Neuronal stem cell (in vitro differentiated cells): Measurements from ENCODE around the gene RASGEF1B.

ENCODE experiments used
- DNase-seq: peaks from one replicate; pipeline ENCODE4 v3.0.0-alpha.2; 2013; ENCODE audit warnings: low spot score
- H2AFZ ChIP-seq: one replicate; pipeline ENCODE4 v1.6.1; 2013; ENCODE audit warnings: mild to moderate bottlenecking, low read length, inconsistent platforms
- H2AK5ac ChIP-seq: 2 replicates; pipeline ENCODE4 v1.6.1; 2013; ENCODE audit warnings: low read depth, mild to moderate bottlenecking, inconsistent platforms, low read length, moderate library complexity, mixed read lengths
- H2BK120ac ChIP-seq: 2 replicates; pipeline ENCODE4 v1.6.1; 2013; ENCODE audit warnings: low read depth, mild to moderate bottlenecking, inconsistent platforms, low read length, moderate library complexity, mixed read lengths
- H2BK12ac ChIP-seq: one replicate; pipeline ENCODE4 v1.6.1; 2013; ENCODE audit warnings: low read length, inconsistent platforms
- H2BK15ac ChIP-seq: 2 replicates; pipeline ENCODE4 v1.6.1; 2013; ENCODE audit warnings: mild to moderate bottlenecking, low read length, inconsistent platforms, mixed read lengths
- H2BK5ac ChIP-seq: one replicate; pipeline ENCODE4 v1.6.1; 2013; ENCODE audit warnings: inconsistent platforms, mild to moderate bottlenecking, low read length, moderate library complexity
- H3K14ac ChIP-seq: one replicate; pipeline ENCODE4 v1.6.1; 2013; ENCODE audit warnings: low read length, inconsistent platforms
- H3K18ac ChIP-seq: 2 replicates; pipeline ENCODE4 v1.6.1; 2013; ENCODE audit warnings: low read length, inconsistent platforms
- H3K23ac ChIP-seq: 2 replicates; pipeline ENCODE4 v1.6.1; 2013; ENCODE audit warnings: low read depth, mild to moderate bottlenecking, mixed read lengths, low read length, inconsistent platforms; ENCODE audit not compliant: poor library complexity
- H3K27ac ChIP-seq: replicated peaks from 3 replicates; pipeline ENCODE4 v1.5.1; 2013; ENCODE audit warnings: low read length, inconsistent platforms
- H3K27me3 ChIP-seq, 3 experiments: 2 replicates each; pipeline ENCODE4 v1.6.1; 2013; ENCODE audit warnings: low read length in 3 of 3, mild to moderate bottlenecking in 2 of 3, inconsistent platforms in 1 of 3, low read depth in 1 of 3, mixed read lengths in 1 of 3, moderate library complexity in 1 of 3; ENCODE audit not compliant: control insufficient read depth in 3 of 3, insufficient read depth in 3 of 3
- H3K36me3 ChIP-seq, 2 donors: replicated peaks in 1 of 2; 2 replicates each; pipeline ENCODE4 v1.6.1; 2013; ENCODE audit warnings: low read length in 2 of 2; ENCODE audit not compliant: control insufficient read depth in 2 of 2, insufficient read depth in 2 of 2
- H3K4ac ChIP-seq: 2 replicates; pipeline ENCODE4 v1.6.1; 2013; ENCODE audit warnings: inconsistent platforms, mild to moderate bottlenecking, low read length, moderate library complexity
- H3K4me1 ChIP-seq, 2 donors: 1 replicate in 1 of 2; 2 replicates in 1 of 2; pipeline ENCODE4 v1.6.1; 2013; ENCODE audit warnings: low read length in 2 of 2, low read depth in 1 of 2; ENCODE audit not compliant: control insufficient read depth in 2 of 2, insufficient read depth in 1 of 2
- H3K4me2 ChIP-seq: one replicate; pipeline ENCODE4 v1.6.1; 2013; ENCODE audit warnings: mild to moderate bottlenecking, low read length, inconsistent platforms; ENCODE audit not compliant: insufficient read depth, poor library complexity, severe bottlenecking
- H3K4me3 ChIP-seq, 2 donors: 2 replicates each; pipeline ENCODE4 v1.5.1; 2013; ENCODE audit warnings: low read length in 2 of 2, mild to moderate bottlenecking in 2 of 2, inconsistent platforms in 1 of 2, moderate library complexity in 1 of 2
- H3K79me1 ChIP-seq: one replicate; pipeline ENCODE4 v1.6.1; 2013; ENCODE audit warnings: low read depth, mild to moderate bottlenecking, inconsistent platforms, low read length, moderate library complexity
- H3K9ac ChIP-seq: one replicate; pipeline ENCODE4 v1.6.1; 2013; ENCODE audit warnings: mild to moderate bottlenecking, low read depth, low read length, inconsistent platforms; ENCODE audit not compliant: poor library complexity
- H3K9me3 ChIP-seq, 2 donors: replicated peaks in 1 of 2; 2 replicates each; pipeline versions ENCODE3 to v1.6.1; 2013; ENCODE audit warnings: low read length in 2 of 2, mild to moderate bottlenecking in 2 of 2, inconsistent platforms in 1 of 2, low read depth in 1 of 2, mixed read lengths in 1 of 2, moderate library complexity in 1 of 2; ENCODE audit not compliant: control insufficient read depth in 2 of 2, insufficient read depth in 1 of 2
- H4K8ac ChIP-seq: one replicate; pipeline ENCODE4 v1.6.1; 2013; ENCODE audit warnings: low read depth, mild to moderate bottlenecking, inconsistent platforms, low read length, moderate library complexity
- H4K91ac ChIP-seq: one replicate; pipeline ENCODE4 v1.6.1; 2013; ENCODE audit warnings: low read length, low read depth, mild to moderate bottlenecking, inconsistent platforms; ENCODE audit not compliant: poor library complexity
- WGBS, 2 donors: extraction: QIAGEN DNeasy Blood & Tissue Kit; methylation state at CpG; one replicate each; pipeline ENCODE4 v1.1.7; 2013; ENCODE audit warnings: missing lambda C conversion rate in 2 of 2, mixed read lengths in 1 of 2; ENCODE audit not compliant: insufficient read length in 2 of 2, insufficient replicate concordance in 1 of 2; ENCODE audit errors: extremely low coverage in 2 of 2; 5-methylcytosine and 5-hydroxymethylcytosine counted together

Gene RASGEF1B

GRCh38 chr4:81399306-81400086 is 72.2 kb downstream of the RASGEF1B start:
- Histone ChIP-seq H3K23ac (no peak overlapping the region), H3K9ac (no peak overlapping the region), H2BK12ac (no peak overlapping the region), H3K14ac (no peak overlapping the region), H2BK120ac (no peak overlapping the region), H3K18ac (no peak overlapping the region), H3K4ac (no peak overlapping the region), H3K9me3 (no peaks in the 10 kb centered on the region), H3K4me3 (no peak overlapping the region), H3K4me1 (peaks cover 0 to 2% of the 10 kb centered on the region in 2 donors), H2BK15ac (no peak overlapping the region), H2AK5ac (no peak overlapping the region), H3K79me1 (no peaks in the 10 kb centered on the region), H3K36me3 (no peaks in the 10 kb centered on the region), H4K8ac (no peak overlapping the region), H2AFZ (no peak overlapping the region), H3K27me3 (no peaks in the 10 kb centered on the region), H3K4me2 (no peak overlapping the region), H3K27ac (no peak overlapping the region), H4K91ac (no peak overlapping the region), H2BK5ac (no peak overlapping the region)
- WGBS, 2 donors = no CpG with 5 or more reads among the region's 7 CpGs
- no peak for DNase-seq

- no peak overlapping the region for H2AFZ ChIP-seq
- H3K4me3 ChIP-seq = no peak overlapping the region
- H4K8ac ChIP-seq = no peak overlapping the region
- no peak overlapping the region for H2BK12ac ChIP-seq
- H3K79me1 ChIP-seq = no peaks in the 10 kb centered on the region
- H3K27ac ChIP-seq = no peak overlapping the region
- DNase-seq = no peak
- no peak overlapping the region for H3K9ac ChIP-seq
- H2BK15ac ChIP-seq = no peak overlapping the region
- no peak overlapping the region for H2AK5ac ChIP-seq
- no peak overlapping the region for H3K23ac ChIP-seq
- no peak overlapping the region for H2BK120ac ChIP-seq
- WGBS, 2 donors = no CpG with 5 or more reads among the region's 4 CpGs
- H3K4ac ChIP-seq = no peak overlapping the region
- H4K91ac ChIP-seq = no peak overlapping the region
- no peaks in the 10 kb centered on the region for H3K36me3 ChIP-seq
- no peak overlapping the region for H2BK5ac ChIP-seq
- H3K4me1 ChIP-seq = peaks cover 0 to 2% of the 10 kb centered on the region in 2 donors
- no peaks in the 10 kb centered on the region for H3K27me3 ChIP-seq
- H3K18ac ChIP-seq = no peak overlapping the region
- H3K9me3 ChIP-seq = no peaks in the 10 kb centered on the region
- no peak overlapping the region for H3K4me2 ChIP-seq
- H3K14ac ChIP-seq = no peak overlapping the region
Measured at GRCh38 chr4:81398379-81398778, 73.3 kb downstream of the RASGEF1B start.

- no CpG with 5 or more reads among the region's 3 CpGs for WGBS, 2 donors
- no peak overlapping the region for H3K4me2 ChIP-seq
- no peak overlapping the region for H2BK12ac ChIP-seq
- no peak overlapping the region for H2BK5ac ChIP-seq
- no peak overlapping the region for H4K8ac ChIP-seq
- H3K4me1 ChIP-seq = peaks cover 0 to 2% of the 10 kb centered on the region in 2 donors
- H2AK5ac ChIP-seq = no peak overlapping the region
- no peak overlapping the region for H3K27ac ChIP-seq
- no peak overlapping the region for H3K18ac ChIP-seq
- H4K91ac ChIP-seq = no peak overlapping the region
- H3K14ac ChIP-seq = no peak overlapping the region
- H2BK15ac ChIP-seq = no peak overlapping the region
- no peak overlapping the region for H2BK120ac ChIP-seq
- H3K23ac ChIP-seq = no peak overlapping the region
- no peaks in the 10 kb centered on the region for H3K9me3 ChIP-seq
- no peak overlapping the region for H2AFZ ChIP-seq
- no peaks in the 10 kb centered on the region for H3K36me3 ChIP-seq
- DNase-seq = no peak
- no peaks in the 10 kb centered on the region for H3K27me3 ChIP-seq
- H3K9ac ChIP-seq = no peak overlapping the region
- H3K4ac ChIP-seq = no peak overlapping the region
- H3K79me1 ChIP-seq = no peaks in the 10 kb centered on the region
- no peak overlapping the region for H3K4me3 ChIP-seq
Measured at GRCh38 chr4:81397635-81398034, 74.1 kb downstream of the RASGEF1B start.

- H3K4me1 ChIP-seq = peaks cover 0 to 5% of the 10 kb centered on the region in 2 donors
- H3K4me3 ChIP-seq = no peak overlapping the region
- no peak overlapping the region for H3K9ac ChIP-seq
- no peaks in the 10 kb centered on the region for H3K36me3 ChIP-seq
- no peak overlapping the region for H2BK120ac ChIP-seq
- H2BK5ac ChIP-seq = no peak overlapping the region
- DNase-seq = no peak
- no peak overlapping the region for H2AK5ac ChIP-seq
- H3K9me3 ChIP-seq = no peaks in the 10 kb centered on the region
- H3K14ac ChIP-seq = no peak overlapping the region
- H3K18ac ChIP-seq = no peak overlapping the region
- H2AFZ ChIP-seq = no peak overlapping the region
- H3K27me3 ChIP-seq = no peaks in the 10 kb centered on the region
- H2BK12ac ChIP-seq = no peak overlapping the region
- no peak overlapping the region for H2BK15ac ChIP-seq
- no peak overlapping the region for H3K4ac ChIP-seq
- no peak overlapping the region for H3K23ac ChIP-seq
- no peaks in the 10 kb centered on the region for H3K79me1 ChIP-seq
- no peak overlapping the region for H3K4me2 ChIP-seq
- WGBS, 2 donors = no CpG with 5 or more reads among the region's 3 CpGs
- H4K8ac ChIP-seq = no peak overlapping the region
- H4K91ac ChIP-seq = no peak overlapping the region
- no peak overlapping the region for H3K27ac ChIP-seq
Measured at GRCh38 chr4:81395239-81395638, 76.5 kb downstream of the RASGEF1B start.
